AG10803 (cell line): ENCODE measurements around the gene TMEM121B.

Experiments used
- DNase-seq: peaks from one replicate; pipeline ENCODE4 v3.0.0; 2010; ENCODE audit warnings: low read depth
- H3K4me3 ChIP-seq: 2 replicates; pipeline ENCODE4 v1.5.1; 2011; ENCODE audit warnings: mild to moderate bottlenecking, low read length, control low read depth
- TF ChIP-seq, protein P1 (sequence below): conservative IDR thresholded peaks from 2 replicates; pipeline ENCODE4 v1.5.1; 2011; ENCODE audit warnings: mild to moderate bottlenecking, low read length, control low read depth, inconsistent platforms

The TMEM121B gene

DNA sequence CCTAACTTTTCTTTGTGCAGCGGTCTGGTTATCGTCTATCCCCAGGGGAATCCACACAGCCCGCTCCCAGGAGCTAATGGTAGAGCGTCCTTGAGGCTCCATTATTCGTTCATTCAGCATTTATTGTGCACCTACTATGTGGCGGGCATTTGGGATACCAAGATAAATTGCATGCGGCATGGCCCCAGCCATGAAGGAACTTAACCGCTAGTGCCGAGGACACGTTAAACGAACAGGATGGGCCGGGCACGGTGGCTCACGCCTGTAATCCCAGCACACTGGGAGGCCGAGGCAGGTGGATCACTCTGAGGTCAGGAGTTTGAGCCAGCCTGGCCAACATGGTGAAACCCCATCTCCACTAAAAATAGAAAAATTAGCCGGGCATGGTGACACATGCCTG is 11.2 kb downstream of the TMEM121B start:
- TF ChIP-seq, protein P1, sequence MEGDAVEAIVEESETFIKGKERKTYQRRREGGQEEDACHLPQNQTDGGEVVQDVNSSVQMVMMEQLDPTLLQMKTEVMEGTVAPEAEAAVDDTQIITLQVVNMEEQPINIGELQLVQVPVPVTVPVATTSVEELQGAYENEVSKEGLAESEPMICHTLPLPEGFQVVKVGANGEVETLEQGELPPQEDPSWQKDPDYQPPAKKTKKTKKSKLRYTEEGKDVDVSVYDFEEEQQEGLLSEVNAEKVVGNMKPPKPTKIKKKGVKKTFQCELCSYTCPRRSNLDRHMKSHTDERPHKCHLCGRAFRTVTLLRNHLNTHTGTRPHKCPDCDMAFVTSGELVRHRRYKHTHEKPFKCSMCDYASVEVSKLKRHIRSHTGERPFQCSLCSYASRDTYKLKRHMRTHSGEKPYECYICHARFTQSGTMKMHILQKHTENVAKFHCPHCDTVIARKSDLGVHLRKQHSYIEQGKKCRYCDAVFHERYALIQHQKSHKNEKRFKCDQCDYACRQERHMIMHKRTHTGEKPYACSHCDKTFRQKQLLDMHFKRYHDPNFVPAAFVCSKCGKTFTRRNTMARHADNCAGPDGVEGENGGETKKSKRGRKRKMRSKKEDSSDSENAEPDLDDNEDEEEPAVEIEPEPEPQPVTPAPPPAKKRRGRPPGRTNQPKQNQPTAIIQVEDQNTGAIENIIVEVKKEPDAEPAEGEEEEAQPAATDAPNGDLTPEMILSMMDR = no peak
- DNase-seq = no peak
- no peak overlapping the region for H3K4me3 ChIP-seq

DNA sequence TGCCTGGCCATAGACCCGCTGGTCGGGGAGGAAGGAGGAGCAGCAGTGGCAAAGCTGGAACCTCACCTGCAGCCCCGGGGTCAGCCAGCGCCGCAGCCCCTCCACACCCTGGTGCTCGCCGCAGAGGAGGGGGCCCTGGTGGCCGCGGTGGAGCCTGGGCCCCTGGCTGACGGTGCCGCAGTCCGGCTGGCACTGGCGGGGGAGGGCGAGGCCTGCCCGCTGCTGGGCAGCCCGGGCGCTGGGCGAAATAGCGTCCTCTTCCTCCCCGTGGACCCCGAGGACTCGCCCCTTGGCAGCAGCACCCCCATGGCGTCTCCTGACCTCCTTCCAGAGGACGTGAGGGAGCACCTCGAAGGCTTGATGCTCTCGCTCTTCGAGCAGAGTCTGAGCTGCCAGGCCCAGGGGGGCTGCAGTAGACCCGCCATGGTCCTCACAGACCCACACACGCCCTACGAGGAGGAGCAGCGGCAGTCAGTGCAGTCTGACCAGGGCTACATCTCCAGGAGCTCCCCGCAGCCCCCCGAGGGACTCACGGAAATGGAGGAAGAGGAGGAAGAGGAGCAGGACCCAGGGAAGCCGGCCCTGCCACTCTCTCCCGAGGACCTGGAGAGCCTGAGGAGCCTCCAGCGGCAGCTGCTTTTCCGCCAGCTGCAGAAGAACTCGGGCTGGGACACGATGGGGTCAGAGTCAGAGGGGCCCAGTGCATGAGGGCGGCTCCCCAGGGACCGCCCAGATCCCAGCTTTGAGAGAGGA is 11.9 kb downstream of the TMEM121B start:
- DNase-seq = no peak
- no peak overlapping the region for H3K4me3 ChIP-seq
- TF ChIP-seq, protein P1 = no peak

DNA sequence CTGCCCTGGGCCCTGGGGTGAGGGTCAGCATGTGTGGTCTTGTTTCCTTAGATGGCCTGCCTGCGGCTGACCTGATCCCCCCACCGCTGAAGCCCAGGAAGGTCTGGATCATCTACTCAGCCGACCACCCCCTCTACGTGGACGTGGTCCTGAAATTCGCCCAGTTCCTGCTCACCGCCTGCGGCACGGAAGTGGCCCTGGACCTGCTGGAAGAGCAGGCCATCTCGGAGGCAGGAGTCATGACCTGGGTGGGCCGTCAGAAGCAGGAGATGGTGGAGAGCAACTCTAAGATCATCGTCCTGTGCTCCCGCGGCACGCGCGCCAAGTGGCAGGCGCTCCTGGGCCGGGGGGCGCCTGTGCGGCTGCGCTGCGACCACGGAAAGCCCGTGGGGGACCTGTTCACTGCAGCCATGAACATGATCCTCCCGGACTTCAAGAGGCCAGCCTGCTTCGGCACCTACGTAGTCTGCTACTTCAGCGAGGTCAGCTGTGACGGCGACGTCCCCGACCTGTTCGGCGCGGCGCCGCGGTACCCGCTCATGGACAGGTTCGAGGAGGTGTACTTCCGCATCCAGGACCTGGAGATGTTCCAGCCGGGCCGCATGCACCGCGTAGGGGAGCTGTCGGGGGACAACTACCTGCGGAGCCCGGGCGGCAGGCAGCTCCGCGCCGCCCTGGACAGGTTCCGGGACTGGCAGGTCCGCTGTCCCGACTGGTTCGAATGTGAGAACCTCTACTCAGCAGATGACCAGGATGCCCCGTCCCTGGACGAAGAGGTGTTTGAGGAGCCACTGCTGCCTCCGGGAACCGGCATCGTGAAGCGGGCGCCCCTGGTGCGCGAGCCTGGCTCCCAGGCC is 12.7 kb downstream of the TMEM121B start:
- no peak for DNase-seq
- H3K4me3 ChIP-seq = no peak overlapping the region
- TF ChIP-seq, protein P1 = no peak

DNA sequence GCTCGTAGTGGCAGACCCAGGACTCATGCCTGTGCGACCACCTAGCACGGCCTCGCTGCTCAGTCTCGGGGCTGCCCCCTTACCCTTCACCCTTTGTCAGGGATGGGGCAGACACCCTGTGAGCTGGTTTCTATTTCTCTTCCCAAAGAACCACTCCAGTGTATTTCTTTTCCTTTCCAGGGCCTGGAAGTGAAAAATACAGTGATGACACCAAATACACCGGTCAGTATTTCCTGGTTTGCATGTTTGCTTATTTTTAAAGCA is 13.7 kb downstream of the TMEM121B start:
- no peak for DNase-seq
- TF ChIP-seq, protein P1 = no peak
- H3K4me3 ChIP-seq = no peak overlapping the region

DNA sequence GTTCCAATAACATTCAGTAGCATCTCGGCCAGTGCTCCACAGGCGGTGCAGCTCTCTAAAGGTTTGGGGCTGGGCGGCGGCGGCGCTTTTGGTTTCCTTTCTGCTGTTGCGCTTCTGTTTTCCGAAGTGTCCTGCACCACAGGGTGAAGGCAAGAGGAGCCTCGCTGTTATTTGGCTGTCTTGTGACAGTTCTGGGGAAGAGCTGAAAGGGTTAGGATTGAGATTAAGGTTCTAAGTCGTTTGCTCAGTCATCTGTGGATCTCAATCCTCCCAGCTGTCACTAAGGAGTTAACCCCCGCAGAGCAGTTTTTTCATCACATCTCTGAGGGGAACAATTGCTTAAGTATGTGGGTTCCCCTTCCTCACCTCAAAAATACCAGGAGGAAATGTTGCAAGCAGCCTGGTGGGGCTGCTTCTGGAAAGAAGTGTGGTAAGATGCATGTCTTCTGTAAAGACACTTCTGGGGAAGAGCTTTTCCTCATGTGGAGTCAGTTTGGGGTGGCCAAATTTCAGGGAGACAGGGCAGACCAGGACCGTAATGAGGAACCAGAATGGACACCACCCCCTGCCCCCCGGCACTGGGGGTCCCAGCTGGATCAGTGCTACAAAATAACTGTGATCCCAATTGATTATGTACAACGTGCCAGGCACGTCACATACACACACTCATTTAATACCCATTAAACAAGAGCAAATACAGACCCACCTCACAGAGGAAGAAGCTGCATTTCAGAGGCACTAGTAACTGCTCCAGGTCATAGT is 14.2 kb downstream of the TMEM121B start:
- TF ChIP-seq, protein P1 = no peak
- no peak overlapping the region for H3K4me3 ChIP-seq
- DNase-seq = no peak

DNA sequence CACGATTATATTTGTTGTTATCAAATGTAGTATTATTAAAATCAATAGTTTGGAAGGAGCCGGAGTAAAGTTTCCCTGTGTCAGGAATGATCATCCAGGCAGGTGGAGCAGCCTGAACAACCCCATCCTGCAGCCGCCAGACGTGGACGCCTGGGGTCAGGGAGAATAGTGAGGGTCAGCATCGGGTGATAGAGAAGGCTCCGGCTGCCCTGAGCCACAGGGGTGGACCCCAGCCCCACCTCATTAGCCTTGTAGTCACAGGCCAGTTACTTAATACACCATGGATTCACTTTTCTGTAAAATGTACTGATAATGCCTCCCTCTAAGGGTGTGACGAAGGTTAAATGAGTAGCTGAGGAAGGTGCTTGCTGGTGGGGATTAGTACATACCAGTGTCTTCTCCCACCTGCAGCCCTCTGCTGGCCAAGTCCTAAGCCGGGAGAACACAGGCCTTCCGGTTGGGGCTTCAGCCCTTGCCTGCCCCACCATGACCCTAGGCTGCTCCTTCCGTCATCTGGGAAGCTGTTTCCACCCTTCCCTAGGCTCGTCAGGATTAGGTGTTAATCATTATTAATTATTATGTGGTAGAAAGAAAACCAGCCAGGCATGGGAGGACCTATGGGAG is 14.9 kb downstream of the TMEM121B start:
- TF ChIP-seq, protein P1 = no peak
- DNase-seq = no peak
- H3K4me3 ChIP-seq = no peak overlapping the region
